Body of pancreas (tissue), 4 donors: ENCODE results near the gene RHD.
"Not testable (repeated sequence)": the region's sequence is repeated elsewhere in the genome, so short reads cannot be mapped to it uniquely, and the experiment has no call there.

Source experiments
- POLR2A ChIP-seq, 3 donors: fragments of 450-650 bp; IDR thresholded peaks; one replicate each; pipeline ENCODE4 v1.6.1; 2016; ENCODE audit warnings: antibody characterized with exemption in 3 of 3, mild to moderate bottlenecking in 2 of 3
- TF ChIP-seq, protein P1 (sequence below), 7 experiments: fragments of 450-650 bp in 4 of 7; fragments of 200-600 bp in 3 of 7; sonication (generic) in 3 of 7; IDR thresholded peaks; one replicate each; pipeline ENCODE4 v1.5.1; 2016 to 2019; ENCODE audit warnings: antibody characterized with exemption in 7 of 7

- not testable (repeated sequence) for TF ChIP-seq POLR2A (IDR thresholded peaks at IDR 0.05)
- TF ChIP-seq, protein P1, sequence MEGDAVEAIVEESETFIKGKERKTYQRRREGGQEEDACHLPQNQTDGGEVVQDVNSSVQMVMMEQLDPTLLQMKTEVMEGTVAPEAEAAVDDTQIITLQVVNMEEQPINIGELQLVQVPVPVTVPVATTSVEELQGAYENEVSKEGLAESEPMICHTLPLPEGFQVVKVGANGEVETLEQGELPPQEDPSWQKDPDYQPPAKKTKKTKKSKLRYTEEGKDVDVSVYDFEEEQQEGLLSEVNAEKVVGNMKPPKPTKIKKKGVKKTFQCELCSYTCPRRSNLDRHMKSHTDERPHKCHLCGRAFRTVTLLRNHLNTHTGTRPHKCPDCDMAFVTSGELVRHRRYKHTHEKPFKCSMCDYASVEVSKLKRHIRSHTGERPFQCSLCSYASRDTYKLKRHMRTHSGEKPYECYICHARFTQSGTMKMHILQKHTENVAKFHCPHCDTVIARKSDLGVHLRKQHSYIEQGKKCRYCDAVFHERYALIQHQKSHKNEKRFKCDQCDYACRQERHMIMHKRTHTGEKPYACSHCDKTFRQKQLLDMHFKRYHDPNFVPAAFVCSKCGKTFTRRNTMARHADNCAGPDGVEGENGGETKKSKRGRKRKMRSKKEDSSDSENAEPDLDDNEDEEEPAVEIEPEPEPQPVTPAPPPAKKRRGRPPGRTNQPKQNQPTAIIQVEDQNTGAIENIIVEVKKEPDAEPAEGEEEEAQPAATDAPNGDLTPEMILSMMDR (IDR thresholded peaks at IDR 0.05) = not testable (repeated sequence)
These were observed 12.5 kb upstream of the RHD start for GRCh38 chr1:25259813-25260212.
